Measurements from ENCODE around the gene RB1.

DNA sequence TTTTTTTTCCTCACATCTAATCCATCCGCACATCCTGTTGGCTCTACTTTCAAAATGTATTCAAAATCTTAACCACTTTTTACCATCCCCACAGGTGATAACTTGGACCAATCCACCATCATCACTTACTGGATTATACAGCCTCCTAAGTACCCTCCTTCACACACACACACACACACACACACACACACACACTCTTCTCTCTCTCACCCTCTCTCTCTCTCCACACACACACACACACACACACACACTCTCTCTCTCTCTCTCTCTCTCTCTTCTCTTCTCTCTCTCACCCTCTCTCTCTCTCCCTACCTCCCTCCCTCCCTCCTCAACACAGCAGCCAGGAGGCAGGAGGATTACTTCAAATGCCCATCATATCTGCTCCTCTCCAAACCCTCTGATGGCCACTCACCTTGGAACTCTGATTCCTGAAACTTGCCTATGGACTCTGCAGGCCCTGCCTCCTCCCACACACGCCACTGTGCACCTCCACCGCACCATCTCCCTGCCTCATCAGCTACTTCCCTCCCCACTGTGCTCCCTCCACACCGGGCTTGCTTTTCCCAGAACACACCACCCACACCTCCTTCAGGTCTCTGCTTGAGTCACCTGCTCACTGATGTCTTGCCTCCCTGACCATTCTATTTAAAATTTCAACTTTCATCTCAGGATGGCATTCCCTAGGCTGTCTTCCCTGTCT, 189.7 kb downstream of the RB1 start:
- TF ChIP-seq, protein P1, sequence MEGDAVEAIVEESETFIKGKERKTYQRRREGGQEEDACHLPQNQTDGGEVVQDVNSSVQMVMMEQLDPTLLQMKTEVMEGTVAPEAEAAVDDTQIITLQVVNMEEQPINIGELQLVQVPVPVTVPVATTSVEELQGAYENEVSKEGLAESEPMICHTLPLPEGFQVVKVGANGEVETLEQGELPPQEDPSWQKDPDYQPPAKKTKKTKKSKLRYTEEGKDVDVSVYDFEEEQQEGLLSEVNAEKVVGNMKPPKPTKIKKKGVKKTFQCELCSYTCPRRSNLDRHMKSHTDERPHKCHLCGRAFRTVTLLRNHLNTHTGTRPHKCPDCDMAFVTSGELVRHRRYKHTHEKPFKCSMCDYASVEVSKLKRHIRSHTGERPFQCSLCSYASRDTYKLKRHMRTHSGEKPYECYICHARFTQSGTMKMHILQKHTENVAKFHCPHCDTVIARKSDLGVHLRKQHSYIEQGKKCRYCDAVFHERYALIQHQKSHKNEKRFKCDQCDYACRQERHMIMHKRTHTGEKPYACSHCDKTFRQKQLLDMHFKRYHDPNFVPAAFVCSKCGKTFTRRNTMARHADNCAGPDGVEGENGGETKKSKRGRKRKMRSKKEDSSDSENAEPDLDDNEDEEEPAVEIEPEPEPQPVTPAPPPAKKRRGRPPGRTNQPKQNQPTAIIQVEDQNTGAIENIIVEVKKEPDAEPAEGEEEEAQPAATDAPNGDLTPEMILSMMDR (IDR thresholded peaks at IDR 0.05) = no peak
- no peak for TF ChIP-seq EZH2 (IDR thresholded peaks at IDR 0.05; ENCODE audit: borderline replicate concordance, insufficient read depth, low read depth, low read length, poor library complexity, severe bottlenecking)

All from B cell (primary cell).